CD1c-positive myeloid dendritic cell (primary cell): Measurements from ENCODE around the gene LHFPL6.

Experiments used
- DNase-seq: peaks from one replicate; pipeline ENCODE4 v3.0.0-alpha.2; 2016; ENCODE audit errors: extremely low spot score

The LHFPL6 gene

GRCh38 chr13:39462906-39463305 lies 140.1 kb downstream of the LHFPL6 start:
- DNase-seq = no peak

GRCh38 chr13:39462428-39462827 lies 140.6 kb downstream of the LHFPL6 start:
- no peak for DNase-seq

DNA sequence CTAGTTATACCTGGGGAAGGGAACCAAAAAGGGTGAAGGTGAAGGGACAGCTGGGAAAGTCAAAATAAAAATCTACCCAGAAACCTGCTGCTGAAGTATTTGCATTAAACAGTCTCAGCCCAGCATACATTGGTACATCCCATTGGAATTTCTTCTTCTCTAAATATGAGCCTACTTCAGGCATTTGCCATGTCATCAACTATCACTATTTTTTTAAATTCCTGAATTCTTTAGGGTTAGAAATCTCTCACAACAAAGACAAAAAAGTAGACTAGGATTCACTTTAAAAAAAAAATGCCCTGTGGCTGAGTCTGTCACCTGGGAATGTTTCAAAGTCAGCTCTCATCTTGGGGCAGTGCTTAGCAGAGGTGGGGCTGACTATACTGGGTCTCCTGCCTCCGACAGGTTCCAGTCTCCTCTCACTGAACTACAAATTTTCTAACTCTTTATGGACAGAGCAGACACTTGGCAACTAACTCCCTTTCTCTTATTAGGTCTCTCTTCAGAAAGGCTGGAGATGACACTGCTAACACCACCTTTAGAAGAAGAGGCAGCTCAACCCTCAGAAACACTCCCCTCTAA lies 141.2 kb downstream of the LHFPL6 start:
- no peak for DNase-seq

- DNase-seq = no peak
Measured at GRCh38 chr13:39457274-39457673, 145.7 kb downstream of the LHFPL6 start.

- no peak for DNase-seq
Measured at GRCh38 chr13:39455521-39456175, 147.3 kb downstream of the LHFPL6 start.

DNA sequence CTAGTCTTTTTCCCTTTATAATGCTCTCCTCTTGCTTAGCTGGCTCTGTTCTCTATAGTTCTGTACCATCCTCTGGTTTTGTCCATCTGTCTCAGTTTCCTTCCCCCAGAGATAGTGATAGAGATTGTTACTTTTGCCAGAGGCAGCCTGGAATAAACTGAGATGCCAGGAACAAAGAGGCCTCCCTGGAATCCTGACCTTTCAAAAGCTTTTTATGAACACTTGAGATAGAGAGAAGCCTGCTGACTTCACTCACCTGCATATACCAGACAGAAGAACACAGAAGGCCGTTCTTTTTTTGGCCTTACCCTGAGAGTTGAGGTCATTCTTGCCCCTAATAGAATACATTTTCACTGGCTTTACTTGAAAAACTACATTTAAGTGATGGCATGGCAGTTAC lies 150.2 kb downstream of the LHFPL6 start:
- DNase-seq = no peak

DNA sequence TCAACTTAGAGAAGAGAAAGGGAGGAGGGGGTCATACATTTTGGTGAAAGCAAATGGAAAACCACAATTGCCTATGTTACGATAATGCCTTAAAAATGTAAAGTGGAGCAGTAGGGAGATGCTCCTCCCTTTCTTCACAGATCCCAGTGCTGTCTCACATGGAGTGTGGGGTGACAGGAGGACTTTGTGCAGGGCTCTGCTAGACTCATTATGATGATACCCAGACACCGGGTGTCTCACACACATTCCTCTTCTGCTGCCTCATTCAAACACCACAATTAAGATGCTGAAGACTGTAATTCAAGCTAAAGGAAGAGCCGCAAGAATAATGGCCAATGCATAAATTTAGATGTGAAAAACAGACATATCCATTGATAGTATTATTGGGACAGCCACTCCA lies 150.6 kb downstream of the LHFPL6 start:
- DNase-seq = no peak

GRCh38 chr13:39451860-39452301 lies 151.1 kb downstream of the LHFPL6 start:
- peak; percentile 90 for DNase-seq

DNA sequence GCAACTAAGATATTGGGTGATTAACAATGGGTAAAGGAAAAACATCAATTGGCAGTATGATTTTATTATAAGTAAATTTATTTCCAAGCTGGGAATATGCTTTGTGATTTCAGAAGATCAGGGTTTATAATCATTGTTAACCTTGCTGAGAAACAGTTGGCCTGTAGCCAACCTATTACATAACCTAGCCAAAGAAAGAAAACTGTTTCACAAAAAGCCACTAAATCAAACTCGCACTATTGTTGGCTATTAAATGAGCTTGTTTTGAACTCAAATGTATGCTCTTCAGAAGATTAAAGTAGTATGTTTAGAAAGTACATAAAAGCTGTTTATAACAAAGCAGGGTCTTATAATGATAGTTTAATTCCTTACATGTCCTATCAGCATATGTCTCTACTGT lies 151.7 kb downstream of the LHFPL6 start:
- DNase-seq = peak; percentile 21

DNA sequence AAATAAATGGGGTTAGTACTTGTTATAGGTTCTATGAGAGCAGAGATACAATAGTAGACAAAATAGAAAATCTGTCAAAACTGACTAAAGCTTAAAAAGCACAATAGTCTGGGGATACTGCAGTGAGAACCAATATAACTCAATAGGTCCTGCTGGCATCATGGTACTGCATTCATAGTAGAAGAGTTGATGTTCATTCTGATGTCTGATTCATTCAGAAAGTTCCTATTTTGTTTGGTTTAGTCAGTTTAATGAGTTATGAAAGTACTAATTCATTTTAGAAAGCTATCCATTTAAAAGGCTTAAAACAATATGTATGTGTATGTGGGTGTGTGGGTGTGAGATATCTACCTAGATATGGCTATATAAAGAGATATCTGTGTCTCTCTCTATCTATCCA lies 152.8 kb downstream of the LHFPL6 start:
- DNase-seq = no peak

DNA sequence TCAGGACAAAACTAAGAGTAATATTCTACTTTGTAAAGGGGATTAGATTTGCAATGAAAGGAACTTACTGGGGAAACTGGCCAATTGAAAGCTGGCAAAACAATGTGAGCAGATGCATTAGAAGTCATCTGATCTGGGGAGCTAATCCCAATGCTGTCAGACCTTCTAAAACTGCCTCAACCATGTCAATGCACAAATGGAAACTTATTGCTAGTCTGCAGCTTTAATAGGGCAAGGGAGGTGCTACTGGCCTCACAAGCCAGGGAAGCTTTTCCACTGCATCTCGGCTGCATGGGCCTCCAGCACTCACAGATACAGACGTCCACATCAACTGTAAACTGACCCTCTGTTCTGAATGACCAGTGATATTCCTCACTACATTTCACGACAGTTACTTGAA lies 154.2 kb downstream of the LHFPL6 start:
- DNase-seq = no peak

DNA sequence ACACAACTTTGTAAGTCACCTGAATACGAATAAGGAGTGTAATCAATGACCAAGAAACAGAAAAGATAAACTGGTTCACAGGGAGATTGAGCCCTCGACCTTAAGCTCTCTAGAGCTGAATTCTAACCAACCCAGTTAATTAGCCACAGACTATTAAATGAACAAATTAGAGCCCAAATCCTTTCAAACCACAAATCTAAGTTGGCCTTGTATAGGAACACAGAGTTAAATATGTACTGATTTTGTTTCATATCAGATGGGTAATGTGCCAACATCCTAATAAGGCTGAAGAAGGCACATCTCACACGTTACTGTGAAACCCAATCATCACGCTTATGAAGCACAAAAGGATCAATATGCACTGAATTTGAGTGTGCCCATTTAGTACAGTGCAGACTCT lies 156.1 kb downstream of the LHFPL6 start:
- no peak for DNase-seq

DNA sequence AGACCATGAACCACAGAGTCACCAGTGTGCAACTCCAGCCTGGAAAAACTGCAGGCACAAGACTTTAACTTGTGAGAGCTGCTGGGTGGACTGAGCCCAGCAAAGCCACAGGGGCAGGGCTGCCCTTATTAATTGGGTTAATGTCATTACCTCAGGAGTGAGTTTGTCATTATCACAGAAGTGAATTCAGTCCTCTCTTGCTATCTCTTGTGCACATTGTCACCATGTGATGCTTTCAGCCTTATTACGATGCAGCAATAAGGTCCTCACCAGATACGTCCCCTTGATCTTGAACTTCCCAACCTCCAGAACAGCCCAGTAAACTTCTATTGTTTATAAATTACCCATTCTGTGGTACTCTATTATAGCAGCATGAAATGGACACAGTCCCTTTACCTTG lies 158.1 kb downstream of the LHFPL6 start:
- DNase-seq = no peak

DNA sequence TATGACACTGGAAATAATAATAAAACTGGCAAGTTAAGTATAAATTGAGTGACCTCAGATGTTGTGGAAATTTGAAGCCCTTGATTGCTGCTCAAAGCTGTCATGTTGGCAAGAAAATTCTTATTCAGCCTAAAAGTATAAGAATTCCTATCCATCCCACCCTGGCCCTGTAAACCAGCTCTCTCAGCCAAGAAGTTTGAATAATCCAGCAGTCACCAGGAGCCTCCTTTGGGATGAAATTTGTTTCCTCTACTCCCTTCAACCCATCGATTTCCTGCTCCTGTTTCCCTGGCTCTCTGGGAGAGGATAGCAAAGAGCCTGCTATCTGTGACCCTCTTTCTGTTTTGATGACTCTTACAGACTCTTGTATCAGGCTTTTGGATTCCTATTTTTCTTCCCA lies 169.3 kb downstream of the LHFPL6 start:
- DNase-seq = no peak

DNA sequence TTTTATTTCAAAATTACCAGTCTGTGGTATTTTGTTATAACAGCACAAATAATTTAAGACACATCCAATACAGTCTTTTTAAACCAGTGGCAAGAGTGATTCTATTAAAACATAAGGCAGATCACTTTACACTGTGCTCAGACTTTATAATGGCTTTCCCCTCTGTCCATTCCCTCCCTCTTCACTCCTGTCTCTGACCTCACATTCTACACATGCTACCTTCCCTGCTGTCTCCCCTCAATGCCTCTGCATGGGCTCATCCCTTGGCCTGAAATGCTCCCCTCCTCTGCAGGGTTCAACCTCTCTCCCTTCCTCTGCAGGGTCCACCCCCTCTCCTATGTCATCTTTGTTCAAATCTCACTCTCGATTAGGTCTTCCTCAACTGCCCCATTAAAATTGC lies 170.8 kb downstream of the LHFPL6 start:
- DNase-seq = no peak

DNA sequence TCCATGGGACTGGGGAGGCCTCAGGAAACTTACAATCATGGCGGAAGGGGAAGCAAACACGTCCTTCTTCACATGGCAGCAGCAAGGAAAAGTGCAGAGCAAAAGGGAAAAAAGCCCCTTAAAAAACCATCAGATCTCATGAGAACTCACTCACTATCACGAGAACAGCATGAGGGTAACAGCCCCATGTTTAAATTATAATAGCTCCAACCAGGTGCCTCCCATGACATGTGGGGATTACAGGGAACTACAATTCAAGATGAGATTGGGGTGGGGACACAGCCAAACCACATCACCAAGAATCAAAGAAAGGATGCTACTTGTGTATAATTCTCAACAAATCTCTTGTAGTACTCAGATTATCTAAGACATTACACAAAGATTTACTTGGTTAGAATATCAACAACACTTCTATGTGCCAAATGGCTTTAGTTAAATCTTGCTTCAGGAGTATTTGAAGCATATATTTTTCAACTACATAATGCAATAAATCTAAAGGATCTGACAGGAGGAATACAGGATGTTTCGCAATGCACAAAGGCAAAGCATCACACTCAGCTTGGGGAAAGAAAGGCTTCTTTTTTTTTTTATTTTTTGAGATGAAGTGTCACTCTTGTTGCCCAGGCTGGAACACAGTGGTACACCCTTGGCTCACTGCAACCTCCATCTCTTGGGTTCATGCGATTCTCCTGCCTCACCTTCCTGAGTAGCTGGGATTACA lies 180.0 kb downstream of the LHFPL6 start:
- DNase-seq = no peak

GRCh38 chr13:39419876-39420275 lies 183.1 kb downstream of the LHFPL6 start:
- no peak for DNase-seq

GRCh38 chr13:39419068-39419467 lies 183.9 kb downstream of the LHFPL6 start:
- DNase-seq = no peak

DNA sequence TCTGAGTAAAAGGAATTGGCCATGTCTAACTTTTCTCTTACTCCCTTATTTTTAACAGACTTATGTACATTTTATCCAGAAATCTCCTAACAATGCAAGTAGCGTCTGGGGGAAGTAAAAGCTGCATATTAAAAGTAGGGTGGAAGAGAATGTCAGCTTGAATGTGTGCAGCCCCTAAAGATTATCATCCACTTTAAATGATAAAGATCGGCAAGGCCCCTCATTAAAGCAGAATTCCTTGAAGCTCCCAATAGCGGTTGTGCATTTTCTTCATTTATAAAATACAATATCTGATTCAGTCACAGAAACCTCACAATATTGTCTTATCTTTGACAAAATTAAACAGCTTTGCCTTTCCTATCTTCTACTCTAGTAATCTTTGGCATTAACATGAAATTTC lies 184.6 kb downstream of the LHFPL6 start:
- DNase-seq = no peak

- DNase-seq = no peak
Measured at GRCh38 chr13:39417643-39418042, 185.3 kb downstream of the LHFPL6 start.

DNA sequence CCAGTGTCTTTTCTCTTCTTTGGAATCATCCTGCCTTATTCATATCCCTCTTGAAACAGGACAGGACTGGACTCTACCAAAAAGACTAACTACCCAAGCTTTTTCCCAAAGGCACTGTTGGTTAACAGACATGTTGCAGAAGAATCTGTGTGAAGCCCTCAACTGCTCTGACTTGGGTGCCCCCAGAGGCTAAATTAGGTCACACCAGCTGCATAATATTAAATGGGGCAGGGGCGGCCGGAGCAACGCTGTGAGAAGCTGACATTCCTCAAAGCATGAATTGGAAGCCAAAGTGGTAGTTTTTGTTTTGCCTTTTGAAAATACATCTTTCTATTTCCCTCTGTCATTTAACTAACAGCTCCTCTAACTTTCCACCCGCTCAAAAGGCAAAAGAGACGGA lies 185.9 kb downstream of the LHFPL6 start:
- no peak for DNase-seq

DNA sequence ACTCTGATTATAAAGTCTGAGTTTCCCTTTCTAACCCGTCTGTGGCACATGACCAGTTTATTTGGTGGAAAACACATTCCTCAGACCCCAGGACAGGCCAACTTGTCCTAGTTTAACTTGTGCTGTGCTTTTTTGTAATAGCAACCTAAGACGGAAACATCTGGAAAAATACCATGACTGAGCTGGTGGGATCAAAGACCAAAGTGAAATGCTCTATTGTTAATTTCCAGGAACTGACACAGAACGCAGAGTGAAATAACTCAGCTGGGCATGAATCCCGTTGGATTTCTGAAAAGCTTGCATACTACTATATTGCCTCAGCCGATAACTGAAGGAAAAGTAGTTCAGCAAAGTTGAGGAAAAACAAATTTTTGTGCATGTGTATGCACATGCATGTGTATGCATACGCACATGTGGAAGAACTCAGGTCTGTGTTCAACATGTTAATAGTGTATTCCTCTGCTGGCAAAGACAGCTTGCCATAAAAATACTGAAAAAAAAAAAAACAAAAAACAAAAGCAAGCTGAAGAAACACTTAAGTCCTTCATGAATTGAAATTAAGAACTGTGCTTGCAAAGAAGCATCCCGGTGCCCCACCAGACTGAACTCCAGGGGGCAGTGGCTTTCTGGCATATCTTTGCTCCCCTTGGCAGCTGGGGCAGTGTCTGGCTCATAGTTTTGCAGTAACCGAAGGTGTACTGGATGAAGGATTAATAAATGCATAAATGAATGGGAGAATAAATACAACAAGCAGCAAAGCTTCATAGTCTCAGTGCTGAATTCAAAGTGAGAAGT lies 187.8 kb downstream of the LHFPL6 start:
- no peak for DNase-seq
